Anterior cingulate cortex (tissue), 58 donors: ENCODE results near the gene NAA40.

Experiments used
- DNase-seq, 58 donors: peaks; one replicate each; lab custom pipeline; 2025; lab: John Stamatoyannopoulos, UW

Gene NAA40

DNA sequence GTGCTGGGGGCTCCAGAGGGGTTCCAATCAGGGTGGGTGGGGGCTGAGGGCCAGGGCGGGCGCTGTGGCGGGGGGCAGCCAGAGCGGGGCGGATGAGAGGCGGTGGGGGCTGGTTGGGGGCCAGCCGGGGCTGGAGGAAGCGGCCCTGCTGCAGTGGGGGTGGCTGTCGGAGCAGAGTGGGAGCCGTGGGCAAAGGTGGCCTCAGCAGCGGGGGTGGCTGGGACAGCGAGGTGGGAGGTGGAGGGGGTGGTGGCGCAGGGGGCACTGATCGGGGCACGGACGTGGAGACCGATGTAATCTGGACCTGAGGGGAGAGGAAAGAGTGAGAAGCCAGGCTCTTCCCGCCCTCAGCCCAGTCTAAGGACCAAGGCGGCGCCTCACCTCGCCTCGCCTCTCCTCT, 26.9 kb upstream of the NAA40 start:
- DNase-seq: no peak

DNA sequence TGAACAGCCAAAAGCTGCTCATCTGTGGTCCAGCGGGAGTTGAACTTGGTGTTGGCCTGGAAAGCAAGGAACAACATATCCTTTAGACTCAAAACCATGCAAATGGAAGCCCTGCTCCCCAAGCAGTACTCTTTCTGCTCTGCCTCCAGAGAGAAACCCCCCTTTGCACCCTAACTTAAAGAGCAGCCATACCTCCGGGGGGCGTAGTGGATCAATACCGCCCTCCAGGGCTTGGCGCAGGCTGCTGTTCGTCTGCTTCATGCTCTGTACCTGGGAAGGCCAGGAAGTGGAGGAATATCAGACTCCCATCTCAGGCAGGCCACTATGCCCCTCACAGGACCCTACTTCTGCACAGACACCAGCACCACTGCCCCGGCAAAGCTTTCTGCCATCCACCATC, 26.1 kb upstream of the NAA40 start:
- DNase-seq: no peak

DNA sequence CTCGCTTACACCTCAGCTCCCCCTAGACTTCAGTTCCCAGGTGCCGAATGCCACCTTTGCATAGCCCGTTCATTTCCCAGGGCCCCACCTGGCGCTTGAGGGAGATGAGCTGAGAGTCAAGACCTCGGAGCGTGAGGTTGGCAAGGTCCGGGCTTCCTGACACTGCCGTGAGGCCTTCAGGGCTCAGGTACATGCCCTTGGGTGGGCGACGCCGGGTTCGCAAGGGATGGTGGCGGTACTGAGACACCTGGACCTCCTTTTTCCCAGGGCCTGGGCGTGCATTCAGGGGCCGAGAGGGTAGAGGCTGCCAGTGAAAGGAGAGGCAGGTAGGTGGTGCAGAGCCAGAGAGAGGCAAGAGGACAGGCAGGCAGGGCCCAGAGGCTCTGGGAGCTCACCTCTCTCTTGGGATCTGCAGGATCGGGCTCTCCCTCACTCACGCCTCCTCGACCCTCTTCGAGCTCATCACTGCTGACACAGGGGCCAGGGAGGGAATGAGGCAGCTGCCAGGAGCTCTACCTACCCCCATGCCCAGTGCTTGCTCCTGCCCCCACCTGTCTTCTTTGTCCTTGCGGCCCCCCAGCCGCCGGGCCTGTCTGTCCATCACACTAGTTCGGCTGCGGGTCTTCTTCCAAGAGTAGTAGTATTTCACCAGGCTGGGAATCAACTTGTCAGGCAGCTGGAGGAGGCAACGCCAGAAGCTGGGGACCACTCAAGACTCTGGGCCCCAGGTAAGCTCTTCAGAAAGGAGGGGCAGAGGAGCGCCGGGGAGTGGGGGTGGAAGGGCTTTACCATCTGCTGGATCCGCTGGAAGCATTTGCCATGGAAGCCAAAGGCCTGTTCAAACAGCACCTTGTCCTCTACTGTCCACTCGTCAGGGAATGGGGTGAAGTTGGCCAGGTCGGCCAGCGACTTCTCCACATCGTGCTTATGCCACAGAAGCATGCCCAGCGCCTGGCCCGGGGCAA, 24.7 kb upstream of the NAA40 start:
- no peak for DNase-seq

DNA sequence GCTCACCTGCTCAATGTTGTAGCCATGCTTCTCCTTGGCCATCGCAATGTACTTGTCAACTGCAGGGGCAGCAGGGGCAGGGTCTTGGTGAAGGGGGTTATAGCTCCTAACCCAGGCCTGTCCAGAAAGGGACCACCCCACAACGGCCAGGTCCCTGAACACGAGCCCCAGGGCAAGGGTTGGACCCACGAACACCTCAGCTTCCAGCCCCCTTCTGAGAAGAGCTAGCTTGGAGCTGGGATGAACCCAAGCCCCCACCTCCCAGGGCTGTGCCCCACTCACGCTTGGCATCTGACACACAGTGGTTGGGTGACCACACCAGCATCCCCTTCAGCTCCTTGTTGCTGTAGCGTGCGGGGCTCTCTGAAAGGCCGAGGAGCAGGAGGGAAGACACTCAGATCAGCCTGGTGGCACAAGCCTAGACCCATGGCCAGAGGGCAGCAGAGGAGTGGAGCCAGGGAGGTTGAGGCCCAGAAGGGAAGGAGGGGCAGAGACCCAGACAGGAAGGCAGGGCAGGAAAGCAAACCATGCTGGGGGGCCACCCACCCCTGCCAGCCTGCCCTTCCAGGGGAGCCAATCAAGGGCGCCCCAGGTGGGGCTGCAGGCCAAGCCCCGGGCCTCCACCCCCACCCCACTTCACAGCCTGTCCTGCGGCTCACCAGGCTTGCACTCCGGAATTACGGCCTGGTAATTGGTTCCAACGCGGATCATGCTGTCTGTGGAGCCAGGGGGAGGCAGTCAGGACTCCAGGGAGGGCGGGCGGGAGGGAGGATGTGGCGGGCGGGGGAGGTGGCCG, 23.7 kb upstream of the NAA40 start:
- peak in 3 of 58 donors; percentile 16 to 34 (median 29) for DNase-seq

GRCh38 chr11:63915961-63916836, 22.6 kb upstream of the NAA40 start:
- DNase-seq: peak in 25 of 58 donors; percentile 18 to 67 (median 38)

DNA sequence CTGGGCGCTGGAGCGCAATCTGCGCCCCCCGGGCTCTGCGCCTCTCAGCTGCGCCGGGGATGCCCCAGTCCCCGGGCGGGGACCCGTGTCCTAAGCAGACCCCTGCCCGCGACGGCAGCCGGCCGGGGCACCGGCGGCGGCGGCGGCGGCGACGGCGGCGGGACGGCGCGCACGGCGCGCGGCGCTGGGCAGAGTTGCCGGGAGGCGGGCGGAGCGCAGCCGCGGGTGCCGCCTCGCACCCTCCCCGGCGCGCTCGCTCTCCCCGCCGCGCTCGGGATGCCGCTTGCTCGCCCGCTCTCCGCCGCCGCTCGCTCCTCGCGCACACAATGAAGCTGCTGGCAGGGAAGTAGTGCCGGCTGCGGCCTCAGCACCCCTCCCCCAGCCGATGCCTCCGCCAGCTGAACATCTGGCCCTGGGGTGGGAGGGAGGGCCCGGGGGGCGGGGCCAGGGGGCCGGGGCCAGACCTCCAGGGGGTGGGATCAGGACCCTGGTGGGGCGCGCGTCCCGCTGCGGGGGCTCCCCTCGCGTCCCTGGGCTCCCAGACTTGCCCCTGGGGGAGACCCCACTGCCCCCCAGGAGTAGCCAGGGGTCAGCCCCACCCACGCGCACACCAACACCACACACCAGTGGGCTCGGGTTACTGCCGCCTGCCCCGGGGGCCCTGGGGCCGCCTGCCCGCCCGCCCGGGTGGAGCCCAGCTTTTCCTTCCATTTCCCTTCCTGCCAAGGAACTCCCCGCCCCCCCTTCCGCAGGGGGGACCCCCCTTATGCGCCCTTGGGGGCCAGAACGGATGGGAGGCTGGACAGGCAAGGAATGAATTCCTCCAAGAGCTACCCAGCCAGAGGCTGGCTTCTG, 21.7 kb upstream of the NAA40 start, which contains the start of gene RCOR2:
TSS of gene RCOR2 (minus strand) at position 328 of the 855 bp plus-strand sequence. CDS start 708 bp downstream, outside the sequence.
- DNase-seq: peak in 54 of 58 donors; percentile 42 to 91 (median 80)

GRCh38 chr11:63917692-63918506, 20.9 kb upstream of the NAA40 start:
- peak in 53 of 58 donors; percentile 37 to 90 (median 74) for DNase-seq

DNA sequence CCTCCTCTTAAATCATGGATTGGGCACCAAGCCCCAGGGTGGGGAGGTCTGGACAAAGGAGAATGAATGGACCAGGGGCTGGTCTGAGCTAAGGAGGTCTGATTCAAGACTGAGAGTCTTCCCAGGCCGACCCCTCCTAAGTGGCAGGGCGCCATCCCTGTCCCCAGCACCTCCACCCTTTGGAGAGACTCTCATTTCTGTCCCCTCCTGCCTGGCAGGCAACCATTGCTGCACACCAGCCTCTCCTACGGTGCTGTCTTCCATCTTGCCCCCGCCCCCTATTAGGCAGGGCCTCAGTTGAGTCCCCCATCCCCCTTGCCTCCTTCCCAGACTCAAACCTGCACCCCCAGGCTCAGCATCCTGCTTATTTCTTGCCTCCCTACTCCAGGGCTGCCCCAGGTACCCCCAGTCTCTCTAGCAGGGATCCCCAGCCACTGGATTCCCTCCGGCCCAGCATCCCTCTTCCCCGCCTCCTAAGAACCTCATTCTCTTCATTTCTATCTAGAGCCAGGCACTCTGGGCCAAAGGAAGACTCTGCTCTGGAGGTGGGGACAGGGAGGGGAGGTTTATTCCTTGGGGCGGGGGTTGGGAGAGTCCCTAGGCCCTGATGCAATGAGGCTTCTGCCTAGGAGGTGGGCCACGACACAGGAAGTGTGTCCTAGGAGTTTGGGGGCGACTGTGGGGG, 20.2 kb upstream of the NAA40 start:
- peak in 6 of 58 donors; percentile 43 to 64 (median 50) for DNase-seq

- DNase-seq: peak in 32 of 58 donors; percentile 27 to 76 (median 50)
These were observed 19.3 kb upstream of the NAA40 start for GRCh38 chr11:63919267-63920125.

DNA sequence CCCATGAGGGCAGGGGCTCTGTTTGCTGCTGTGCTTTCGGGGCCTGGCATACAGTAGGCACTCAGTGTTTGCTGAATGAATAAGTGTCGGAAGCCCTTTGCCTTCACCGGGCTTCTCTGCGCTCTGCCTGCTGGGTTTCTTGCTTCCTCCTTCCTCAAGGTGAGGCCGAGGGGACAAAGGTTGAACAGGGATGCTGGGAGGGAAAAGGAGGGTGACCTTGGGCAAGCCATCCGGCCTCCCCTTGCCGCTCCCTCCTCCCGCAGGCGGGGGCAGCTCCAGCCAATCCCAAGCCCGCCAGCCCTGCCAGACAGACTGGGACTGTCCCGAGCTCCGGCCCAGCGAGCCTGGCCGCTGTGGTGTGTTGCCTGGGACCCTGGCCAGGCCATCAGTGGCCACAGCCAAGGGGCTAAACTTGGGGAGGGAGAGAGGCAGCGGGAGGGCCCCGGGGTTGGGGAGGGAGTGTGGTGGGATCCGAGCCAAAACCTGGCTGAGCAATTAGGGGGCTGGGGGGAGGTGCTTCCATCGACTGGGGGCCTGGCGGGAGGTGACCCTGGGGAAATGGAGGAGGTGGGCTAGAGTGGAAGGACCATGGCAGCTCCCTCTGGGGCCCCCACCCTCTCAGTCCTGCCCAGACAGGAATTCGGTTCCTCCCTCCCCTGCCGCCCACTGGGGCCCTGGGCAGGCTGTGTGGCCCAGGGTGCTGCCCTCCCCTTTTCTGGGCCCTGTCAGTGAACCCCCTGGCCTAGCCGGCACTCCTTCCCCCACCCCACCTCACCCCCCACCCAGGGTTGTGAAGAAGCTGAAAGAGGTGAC, 18.5 kb upstream of the NAA40 start:
- DNase-seq: peak in 54 of 58 donors; percentile 27 to 89 (median 74)

DNA sequence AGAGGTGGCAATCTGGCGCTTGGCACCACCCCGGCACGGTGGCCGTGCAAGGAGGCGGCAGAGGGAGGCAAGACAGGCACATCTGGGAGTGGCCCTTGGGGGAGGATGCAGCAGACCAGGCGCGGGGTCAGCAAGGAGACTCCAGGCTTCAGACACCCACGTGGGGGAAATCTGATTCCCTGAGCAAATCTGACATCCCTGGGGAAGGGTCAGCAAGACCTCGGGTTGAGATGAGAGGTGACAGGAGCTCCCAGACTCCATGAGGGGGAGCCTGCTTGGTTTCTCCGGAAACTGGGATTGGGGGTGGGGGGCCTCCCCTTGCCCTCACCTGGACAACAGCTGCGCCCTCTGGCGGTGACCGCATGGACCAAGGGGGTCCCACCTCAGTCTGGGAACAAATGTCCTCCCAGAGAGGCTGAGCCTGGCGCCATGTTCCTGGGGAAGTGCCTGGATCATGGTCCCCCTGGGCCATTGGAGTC, 17.8 kb upstream of the NAA40 start:
- no peak for DNase-seq

- no peak for DNase-seq
These were observed 16.1 kb upstream of the NAA40 start for GRCh38 chr11:63922673-63923192.

DNA sequence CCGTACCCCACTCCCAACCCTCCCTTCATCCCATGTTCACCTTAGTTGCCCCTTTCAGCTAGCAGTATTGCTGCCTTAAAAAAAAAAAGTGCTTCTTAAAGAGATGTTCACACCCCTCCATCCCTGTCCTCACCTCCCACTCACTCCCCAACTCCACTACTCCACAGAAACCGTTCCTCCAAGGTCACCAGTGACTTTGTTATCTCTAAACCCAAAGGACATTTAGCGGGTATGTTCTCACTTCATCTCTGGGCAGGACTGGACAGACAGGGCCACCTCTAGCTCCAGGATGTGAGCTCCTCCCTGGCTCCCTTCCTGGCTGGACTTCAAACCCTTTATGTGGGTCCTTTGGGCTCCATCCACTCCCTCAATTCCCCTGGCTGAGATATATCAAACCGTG, 15.5 kb upstream of the NAA40 start:
- DNase-seq: no peak

DNA sequence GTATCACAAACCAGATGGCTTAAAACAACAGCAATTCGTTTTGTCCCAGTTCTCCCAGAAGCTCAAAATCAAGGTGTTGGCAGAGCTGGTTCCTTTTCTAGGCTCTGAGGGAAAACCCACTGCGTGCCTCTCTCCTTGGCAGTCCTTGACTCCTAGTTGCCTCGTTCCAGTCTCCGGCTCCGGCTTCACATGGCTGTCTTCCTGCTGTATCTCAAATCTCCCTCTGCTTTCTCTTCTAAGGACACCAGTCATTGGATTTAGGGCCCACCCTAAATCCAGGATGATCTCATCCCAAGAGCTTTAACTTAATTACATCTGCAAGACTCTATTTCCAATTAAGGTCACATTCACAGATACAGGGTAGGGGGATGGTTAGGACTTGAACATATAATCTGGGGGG, 9.2 kb upstream of the NAA40 start:
- DNase-seq: no peak

DNA sequence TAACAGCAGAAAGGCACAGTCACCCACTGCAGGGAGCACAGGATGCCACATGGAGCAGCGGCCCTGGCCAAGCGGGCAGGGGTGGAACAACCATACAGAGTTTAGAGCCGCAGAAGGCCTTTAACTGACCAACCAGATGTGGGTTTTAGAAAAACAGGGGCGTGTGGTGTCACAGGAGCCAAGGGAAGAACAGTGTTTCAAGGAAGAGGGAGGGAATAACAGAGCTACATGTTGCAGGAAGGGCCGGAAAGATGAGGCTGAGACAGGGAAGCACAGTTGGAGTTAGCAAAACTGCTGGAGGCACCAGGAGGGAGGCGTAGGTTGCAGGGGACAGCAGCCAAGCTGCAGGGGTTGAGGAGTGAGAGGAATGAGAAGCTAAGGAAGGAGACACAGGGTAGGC, 7.8 kb upstream of the NAA40 start:
- peak in 6 of 58 donors; percentile 14 to 45 (median 30) for DNase-seq
